ENCODE measurements around the gene ANKRD10.

DNA sequence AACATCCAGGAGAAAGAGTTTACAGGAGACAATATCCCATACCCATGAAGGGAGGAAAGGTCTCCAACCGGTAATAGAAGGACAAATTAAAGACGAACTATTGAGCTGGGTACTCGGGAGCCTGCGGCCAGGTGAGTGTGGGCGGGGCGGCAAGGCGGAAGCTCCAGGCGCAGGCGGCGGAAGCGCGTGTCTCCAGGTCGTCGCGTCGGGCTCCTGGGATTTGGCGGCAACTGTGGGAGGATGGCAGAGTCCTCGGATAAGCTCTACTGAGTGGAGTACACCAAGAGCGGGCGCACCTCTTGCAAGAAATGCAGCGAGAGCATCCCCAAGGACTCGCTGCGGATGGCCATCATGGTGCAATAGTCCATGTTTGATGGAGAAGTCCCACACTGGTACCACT, 21.6 kb upstream of the ANKRD10 start:
- TF ChIP-seq, protein P1, sequence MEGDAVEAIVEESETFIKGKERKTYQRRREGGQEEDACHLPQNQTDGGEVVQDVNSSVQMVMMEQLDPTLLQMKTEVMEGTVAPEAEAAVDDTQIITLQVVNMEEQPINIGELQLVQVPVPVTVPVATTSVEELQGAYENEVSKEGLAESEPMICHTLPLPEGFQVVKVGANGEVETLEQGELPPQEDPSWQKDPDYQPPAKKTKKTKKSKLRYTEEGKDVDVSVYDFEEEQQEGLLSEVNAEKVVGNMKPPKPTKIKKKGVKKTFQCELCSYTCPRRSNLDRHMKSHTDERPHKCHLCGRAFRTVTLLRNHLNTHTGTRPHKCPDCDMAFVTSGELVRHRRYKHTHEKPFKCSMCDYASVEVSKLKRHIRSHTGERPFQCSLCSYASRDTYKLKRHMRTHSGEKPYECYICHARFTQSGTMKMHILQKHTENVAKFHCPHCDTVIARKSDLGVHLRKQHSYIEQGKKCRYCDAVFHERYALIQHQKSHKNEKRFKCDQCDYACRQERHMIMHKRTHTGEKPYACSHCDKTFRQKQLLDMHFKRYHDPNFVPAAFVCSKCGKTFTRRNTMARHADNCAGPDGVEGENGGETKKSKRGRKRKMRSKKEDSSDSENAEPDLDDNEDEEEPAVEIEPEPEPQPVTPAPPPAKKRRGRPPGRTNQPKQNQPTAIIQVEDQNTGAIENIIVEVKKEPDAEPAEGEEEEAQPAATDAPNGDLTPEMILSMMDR (IDR thresholded peaks at IDR 0.05): no peak
- TF ChIP-seq POLR2A (IDR thresholded peaks at IDR 0.05; ENCODE audit: low read depth): no peak
